IPS-18a (cell line): ENCODE data around the gene COL18A1.
"Not testable (repeated sequence)": the region's sequence is repeated elsewhere in the genome, so short reads cannot be mapped to it uniquely, and the experiment has no call there.

Experiments used
- H3K27ac ChIP-seq: one replicate; pipeline ENCODE4 v1.5.1; 2013; ENCODE audit warnings: low read length
- H3K27me3 ChIP-seq: one replicate; pipeline ENCODE4 v1.6.1; 2013; ENCODE audit warnings: mild to moderate bottlenecking, low read length; ENCODE audit not compliant: control insufficient read depth, insufficient read depth
- H3K36me3 ChIP-seq: one replicate; pipeline ENCODE4 v1.6.1; 2013; ENCODE audit warnings: low read depth, low read length; ENCODE audit not compliant: control insufficient read depth
- H3K4me1 ChIP-seq: one replicate; pipeline ENCODE4 v1.6.1; 2013; ENCODE audit warnings: low read depth, low read length; ENCODE audit not compliant: control insufficient read depth
- H3K4me3 ChIP-seq: one replicate; pipeline ENCODE4 v1.5.1; 2013; ENCODE audit warnings: low read length
- H3K9ac ChIP-seq: one replicate; pipeline ENCODE4 v1.6.1; 2013; ENCODE audit warnings: mild to moderate bottlenecking, low read length, moderate library complexity
- H3K9me3 ChIP-seq: one replicate; pipeline ENCODE4 v1.6.1; 2013; ENCODE audit warnings: low read depth, low read length; ENCODE audit not compliant: control insufficient read depth

COL18A1 gene

DNA sequence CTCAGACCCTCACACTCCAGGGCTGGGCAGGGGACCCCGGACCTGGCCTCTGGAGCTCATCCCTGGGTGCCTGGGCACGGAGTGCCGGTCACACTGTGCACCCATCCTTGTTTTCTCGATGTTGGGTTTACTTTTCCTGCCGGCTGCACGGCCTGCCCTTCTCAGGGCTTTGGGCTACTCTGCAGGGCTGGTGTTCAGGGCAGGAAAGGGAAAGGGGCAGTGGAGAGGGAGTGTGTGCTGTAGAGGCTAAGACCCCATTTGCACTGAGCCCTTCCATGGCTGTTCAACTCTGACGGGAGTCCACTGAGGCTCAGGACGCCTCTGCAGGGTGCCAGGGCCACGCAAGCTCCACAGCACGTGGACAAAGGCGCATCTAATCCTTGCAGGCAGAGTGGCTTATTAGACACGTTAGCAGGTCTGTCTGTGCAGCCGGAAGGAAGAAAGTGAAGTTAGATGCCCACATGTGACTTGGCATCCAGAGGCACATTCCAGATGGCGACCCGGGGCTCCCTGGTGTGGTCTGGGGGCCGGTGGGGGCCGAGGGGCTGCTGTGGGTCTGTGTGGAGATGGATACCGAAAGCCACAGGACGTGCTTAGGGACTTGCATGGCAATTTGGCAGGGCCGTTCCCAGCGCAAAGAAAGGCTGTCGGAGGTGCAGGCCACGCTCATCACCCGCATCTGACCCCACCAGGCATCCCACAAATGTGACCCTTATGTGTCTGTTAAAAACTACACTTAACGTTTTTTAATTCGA lies 33.6 kb downstream of the COL18A1 start:
- H3K4me1 ChIP-seq, result peaks cover 3% of the 10 kb centered on the region
- H3K9ac ChIP-seq, result no peak overlapping the region
- H3K36me3 ChIP-seq, result no peaks in the 10 kb centered on the region
- no peaks in the 10 kb centered on the region for H3K9me3 ChIP-seq
- H3K27me3 ChIP-seq, result no peaks in the 10 kb centered on the region
- H3K27ac ChIP-seq, result no peak overlapping the region
- peak overlapping the region; percentile 19 for H3K4me3 ChIP-seq

DNA sequence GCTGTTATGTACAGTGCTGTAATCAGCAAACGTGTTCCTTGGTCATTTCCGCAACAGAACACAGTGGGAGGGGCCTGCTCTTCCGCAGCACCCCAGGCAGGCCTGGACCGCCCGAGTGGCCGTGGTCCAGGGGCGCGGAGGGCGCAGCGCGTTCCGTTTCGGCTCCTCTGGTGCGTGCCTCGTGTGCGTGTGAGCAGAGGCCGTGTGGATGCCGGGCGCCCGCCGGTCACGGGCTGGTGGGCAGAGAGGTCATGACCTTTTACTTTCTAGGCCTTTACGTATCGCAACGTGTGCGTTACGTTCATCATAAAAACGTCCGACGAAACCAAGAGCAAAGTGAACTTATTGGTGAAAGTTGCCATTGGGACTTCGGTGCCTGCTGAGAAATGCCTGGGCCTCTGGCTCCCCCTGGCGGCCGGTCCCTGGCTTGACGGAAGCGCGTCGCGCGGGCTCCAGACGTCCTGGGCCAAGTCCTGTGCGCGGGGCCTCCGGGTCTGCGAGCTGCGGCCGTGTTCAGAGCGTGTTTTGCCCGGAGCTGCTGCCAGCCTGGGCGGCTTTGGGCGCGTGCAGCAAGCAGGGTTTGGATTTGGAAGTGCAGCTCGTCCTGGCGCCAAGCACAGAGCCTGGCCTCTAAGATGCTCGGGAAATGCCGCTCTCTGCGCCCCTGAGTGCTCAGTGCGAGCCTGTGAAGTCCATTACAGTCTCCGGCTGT lies 34.4 kb downstream of the COL18A1 start:
- H3K27ac ChIP-seq, result no peak overlapping the region
- H3K27me3 ChIP-seq, result no peaks in the 10 kb centered on the region
- no peaks in the 10 kb centered on the region for H3K36me3 ChIP-seq
- peaks cover 3% of the 10 kb centered on the region for H3K4me1 ChIP-seq
- H3K9ac ChIP-seq, result no peak overlapping the region
- H3K9me3 ChIP-seq, result no peaks in the 10 kb centered on the region
- H3K4me3 ChIP-seq, result peak overlapping the region; percentile 19

DNA sequence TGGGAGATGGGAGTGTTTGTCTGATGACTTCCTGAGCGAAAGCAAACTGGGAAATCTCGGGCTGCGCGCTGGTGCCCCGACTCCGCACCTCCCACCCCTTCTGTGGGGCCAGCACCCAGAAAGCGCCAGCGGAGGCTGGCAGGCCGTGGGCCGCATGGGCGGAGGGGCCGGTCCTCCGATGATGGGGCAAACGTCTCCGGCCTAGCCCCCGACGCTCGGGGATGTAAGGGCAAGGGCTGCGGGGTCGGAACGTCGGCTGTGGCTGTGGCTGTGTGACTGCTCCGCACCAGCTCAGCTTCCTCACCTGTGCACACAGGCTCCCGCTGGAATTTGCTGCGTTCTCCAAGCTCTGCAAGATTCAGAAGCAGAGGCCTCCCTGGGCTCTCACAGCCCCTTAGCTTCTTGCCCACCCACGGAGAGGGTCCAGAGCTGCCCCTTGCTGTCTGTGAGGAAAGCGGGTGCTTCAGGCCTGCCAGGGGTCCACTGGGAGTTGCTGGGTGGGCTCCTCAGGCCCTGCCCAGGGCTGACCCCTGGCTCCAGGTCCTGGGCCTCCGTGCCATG lies 35.0 kb downstream of the COL18A1 start:
- H3K27ac ChIP-seq, result no peak overlapping the region
- H3K36me3 ChIP-seq, result no peaks in the 10 kb centered on the region
- H3K9ac ChIP-seq, result no peak overlapping the region

DNA sequence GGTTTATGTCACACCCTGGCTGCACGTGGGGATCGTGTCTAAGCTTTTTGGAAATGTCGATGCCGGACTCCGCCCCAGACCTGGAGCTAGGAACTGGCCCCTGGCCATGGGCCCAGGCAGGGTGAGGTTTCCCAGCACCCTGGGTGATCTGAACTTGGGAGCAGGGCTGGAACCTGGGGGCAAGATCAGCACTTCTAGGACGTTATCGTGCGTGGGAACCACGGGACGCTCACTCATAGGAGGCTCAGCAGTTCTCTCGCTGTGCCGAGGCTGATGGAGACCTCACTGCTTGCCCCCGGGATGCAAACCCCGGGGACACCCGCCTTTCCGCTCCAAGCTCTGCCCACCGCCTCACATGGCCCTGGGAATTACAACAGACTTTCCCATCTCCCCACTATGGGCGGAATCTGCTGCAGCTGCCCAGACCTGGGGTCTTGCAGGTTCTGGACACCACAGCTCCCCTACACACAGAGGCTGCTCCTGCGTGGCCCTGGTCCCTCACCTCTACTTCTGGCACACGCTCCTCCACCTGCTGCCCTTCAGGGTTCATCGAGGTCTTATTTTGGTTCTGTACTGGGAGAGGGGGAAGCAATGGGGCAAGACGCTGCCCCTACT lies 35.9 kb downstream of the COL18A1 start:
- Histone ChIP-seq H3K27ac (no peak overlapping the region), H3K9ac (no peak overlapping the region), H3K9me3 (no peaks in the 10 kb centered on the region), H3K27me3 (no peaks in the 10 kb centered on the region), H3K4me3 (no peak overlapping the region), H3K36me3 (no peaks in the 10 kb centered on the region), H3K4me1 (peaks cover 3% of the 10 kb centered on the region)

More for the DNA sequence above, 35.0 kb downstream of the COL18A1 start:
- Histone ChIP-seq H3K27me3 (no peaks in the 10 kb centered on the region), H3K4me1 (peaks cover 3% of the 10 kb centered on the region), H3K4me3 (no peak overlapping the region), H3K9me3 (no peaks in the 10 kb centered on the region)

DNA sequence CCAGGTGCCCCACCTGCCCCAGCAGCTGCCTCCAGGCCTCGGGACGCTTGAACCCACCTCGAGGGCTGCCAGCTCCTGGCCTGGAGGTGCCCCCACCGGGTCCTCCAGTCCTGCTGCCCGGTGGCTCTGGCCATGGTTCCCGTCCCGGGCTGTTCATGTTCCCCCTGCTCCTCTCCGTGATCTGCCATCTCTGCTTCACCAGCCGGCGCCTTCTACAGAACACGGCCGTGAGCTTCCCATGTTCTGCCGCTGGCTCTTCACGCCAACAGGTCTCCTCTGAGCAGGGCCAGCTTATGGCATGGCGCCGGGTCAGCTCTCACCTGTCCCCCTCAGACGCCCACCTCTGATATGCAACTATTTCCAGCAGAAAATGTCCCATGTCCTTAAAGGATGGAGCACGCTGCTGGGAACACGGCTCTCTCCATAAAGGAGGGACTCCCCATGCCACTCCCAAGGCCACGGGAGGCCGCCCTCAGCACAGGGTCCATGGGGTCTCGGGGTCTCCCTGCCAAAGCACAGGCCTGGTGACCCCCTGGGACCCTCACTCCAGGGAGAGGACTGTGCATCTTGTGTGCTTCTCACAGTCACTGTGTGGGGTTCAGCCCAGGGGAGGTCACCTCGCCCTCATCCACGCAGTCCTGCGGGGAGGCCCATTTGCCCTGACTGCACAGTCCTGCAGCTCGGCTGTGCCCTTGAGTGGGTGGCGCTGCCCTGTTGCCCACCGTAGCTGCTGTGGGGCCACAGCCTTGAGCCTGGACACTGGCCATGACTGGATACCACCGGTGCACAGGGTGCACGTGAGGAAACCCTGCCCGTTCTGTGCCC lies 36.7 kb downstream of the COL18A1 start:
- H3K27ac ChIP-seq, result no peak overlapping the region
- no peaks in the 10 kb centered on the region for H3K27me3 ChIP-seq
- H3K4me1 ChIP-seq, result peaks cover 3% of the 10 kb centered on the region
- H3K36me3 ChIP-seq, result no peaks in the 10 kb centered on the region
- no peaks in the 10 kb centered on the region for H3K9me3 ChIP-seq
- no peak overlapping the region for H3K4me3 ChIP-seq
- H3K9ac ChIP-seq, result no peak overlapping the region

DNA sequence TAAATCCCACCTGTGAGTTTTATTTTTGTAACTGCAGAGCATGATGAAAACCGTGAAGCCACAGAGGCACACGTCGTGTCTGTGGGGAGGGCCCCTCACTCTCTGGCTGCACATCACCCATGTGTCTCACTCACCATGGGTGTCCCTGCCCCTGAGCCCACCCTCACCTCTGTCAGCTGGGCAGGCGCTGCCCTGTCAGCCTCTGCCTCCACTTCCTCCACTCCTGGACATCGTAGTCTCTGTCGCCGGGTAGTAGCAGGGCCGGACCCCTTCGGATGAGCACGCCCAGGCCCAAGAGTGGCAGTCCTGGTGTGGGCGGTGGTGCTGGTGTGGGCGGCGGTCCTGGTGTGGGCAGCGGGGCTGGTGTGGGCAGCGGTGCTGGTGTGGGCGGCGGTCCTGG lies 37.3 kb downstream of the COL18A1 start:
- Histone ChIP-seq H3K4me1 (peaks cover 3% of the 10 kb centered on the region), H3K27ac (no peak overlapping the region), H3K4me3 (no peak overlapping the region), H3K9me3 (no peaks in the 10 kb centered on the region), H3K9ac (no peak overlapping the region), H3K27me3 (no peaks in the 10 kb centered on the region), H3K36me3 (no peaks in the 10 kb centered on the region)

DNA sequence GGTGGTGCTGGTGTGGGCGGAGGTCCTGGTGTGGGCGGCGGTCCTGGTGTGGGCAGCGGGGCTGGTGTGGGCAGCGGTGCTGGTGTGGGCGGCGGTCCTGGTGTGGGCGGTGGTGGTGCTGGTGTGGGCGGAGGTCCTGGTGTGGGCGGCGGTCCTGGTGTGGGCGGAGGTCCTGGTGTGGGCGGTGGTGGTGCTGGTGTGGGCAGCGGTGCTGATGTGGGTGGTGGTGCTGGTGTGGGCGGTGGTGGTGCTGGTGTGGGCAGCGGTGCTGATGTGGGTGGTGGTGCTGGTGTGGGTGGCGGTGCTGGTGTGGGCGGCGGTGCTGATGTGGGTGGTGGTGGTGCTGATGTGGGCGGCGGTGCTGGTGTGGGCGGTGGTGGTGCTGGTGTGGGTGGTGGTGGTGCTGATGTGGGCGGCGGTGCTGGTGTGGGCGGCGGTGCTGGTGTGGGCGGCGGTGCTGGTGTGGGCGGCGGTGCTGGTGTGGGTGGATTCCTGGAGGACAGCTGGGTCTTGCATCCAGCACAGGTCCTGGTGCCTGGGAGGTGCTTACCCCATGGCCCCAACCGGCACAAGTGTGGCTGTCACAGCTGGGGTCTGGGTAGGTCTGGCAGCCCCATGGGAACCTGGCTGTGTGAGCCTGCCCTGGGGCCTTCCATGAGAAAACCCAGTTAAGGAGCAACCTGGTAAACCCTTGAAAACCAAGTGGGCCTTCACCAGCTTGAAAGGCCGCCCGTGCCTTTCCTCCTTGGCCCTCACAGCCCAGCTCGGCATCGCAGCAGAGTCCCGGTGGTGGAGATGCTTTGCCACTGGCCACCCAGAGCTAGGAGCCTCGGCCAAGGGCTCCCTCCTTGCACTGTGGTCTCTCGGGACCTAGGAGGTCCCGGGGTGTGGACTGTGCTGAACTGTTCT lies 38.0 kb downstream of the COL18A1 start:
- H3K9ac ChIP-seq, H3K36me3 ChIP-seq, H3K9me3 ChIP-seq, H3K4me3 ChIP-seq, H3K27me3 ChIP-seq, H3K4me1 ChIP-seq, H3K27ac ChIP-seq: not testable (repeated sequence)

DNA sequence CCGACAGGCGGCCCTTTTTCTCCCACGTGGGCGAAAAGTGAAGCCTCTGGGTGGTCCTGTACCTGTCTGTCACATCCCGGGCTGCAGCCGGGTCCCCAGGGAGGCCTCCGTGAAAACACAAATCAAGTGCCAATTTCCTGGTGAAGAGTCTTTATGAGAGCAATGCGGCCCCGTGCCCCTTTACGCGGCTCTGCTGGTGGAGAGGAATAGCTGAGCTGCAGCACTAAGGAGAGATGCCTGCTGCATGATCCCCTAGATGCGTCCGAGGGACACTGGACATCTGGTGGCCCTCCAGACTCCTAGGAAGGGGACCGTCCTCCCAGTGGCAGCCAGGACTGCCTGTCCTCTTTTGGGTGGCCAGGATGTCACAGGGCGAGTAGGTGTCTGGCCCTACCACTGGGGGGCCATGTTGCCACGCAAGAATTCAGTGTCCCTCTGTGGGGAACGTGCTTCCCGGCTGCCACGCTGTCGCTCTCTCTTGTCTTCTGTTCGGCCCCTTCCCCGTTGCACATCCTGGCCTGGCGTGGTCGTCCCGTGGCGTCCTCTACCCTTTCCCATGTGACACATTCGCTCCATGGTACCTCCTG lies 38.7 kb downstream of the COL18A1 start:
- H3K36me3 ChIP-seq, result peaks cover 5% of the 10 kb centered on the region

DNA sequence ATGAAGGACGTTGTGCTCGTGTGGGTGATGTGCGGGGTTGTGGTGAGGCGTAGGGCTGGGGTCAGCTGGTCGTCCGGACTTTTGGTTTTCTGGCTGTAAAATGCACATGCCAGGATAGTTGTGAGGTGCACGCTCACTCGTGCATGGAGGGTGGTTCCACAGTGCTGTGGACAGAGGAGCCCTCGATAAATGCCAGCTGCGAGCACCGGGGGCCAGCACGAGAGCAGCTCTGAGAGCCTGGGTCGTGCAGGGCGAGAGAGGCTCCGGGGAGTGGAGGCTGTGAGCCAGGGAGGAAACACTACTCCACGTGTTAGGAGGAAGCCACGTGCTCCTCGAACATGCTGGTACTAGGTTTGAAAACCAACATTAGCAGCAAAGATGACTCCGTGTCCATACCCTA lies 39.4 kb downstream of the COL18A1 start:
- peaks cover 5% of the 10 kb centered on the region for H3K36me3 ChIP-seq
- H3K27ac ChIP-seq, result no peak overlapping the region
- no peak overlapping the region for H3K4me3 ChIP-seq
- peaks cover 3% of the 10 kb centered on the region for H3K4me1 ChIP-seq
- H3K9ac ChIP-seq, result no peak overlapping the region
- H3K9me3 ChIP-seq, result no peaks in the 10 kb centered on the region
- H3K27me3 ChIP-seq, result no peaks in the 10 kb centered on the region

More for the DNA sequence above, 38.7 kb downstream of the COL18A1 start:
- Histone ChIP-seq H3K27me3 (no peaks in the 10 kb centered on the region), H3K27ac (no peak overlapping the region), H3K4me1 (peaks cover 3% of the 10 kb centered on the region), H3K9ac (no peak overlapping the region), H3K9me3 (no peaks in the 10 kb centered on the region), H3K4me3 (no peak overlapping the region)

DNA sequence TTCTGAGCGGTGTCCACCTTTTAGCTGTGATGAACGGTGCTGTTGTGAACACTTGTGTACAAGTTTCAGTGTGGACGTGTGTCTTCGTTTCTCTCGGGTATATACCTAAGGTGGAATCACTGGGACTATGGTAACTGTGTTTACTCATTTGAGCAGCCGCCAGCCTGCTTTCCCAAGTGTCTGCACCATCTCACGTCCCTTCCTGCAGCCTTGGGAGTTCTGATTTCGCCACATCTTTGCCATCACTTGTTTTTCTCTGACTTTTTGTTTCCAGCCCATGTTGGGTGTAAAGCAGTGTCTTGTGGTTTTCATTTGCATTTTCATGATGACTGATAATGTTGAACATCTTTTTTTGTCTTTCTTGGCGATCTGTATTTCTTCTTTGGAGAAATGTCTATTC lies 40.4 kb downstream of the COL18A1 start:
- no peaks in the 10 kb centered on the region for H3K27me3 ChIP-seq
- H3K9me3 ChIP-seq, result no peaks in the 10 kb centered on the region
- H3K27ac ChIP-seq, result no peak overlapping the region
- H3K36me3 ChIP-seq, result peaks cover 5% of the 10 kb centered on the region
- H3K4me1 ChIP-seq, result no peaks in the 10 kb centered on the region
- H3K9ac ChIP-seq, result no peak overlapping the region
- H3K4me3 ChIP-seq, result no peak overlapping the region
